Psoas muscle (tissue), 8 donors: ENCODE data around the gene OR52L1. TPM values are rescaled to one million over a fixed set of nuclear protein-coding genes. Genes with fewer than 3 reads are reported as not detected.

Experiments
- ATAC-seq, 4 donors: fragments of 200-7000 bp; cut with Tn5 transposase; one replicate each; pipeline ENCODE4 v1.9.1; 2020; ENCODE audit warnings: moderate library complexity in 3 of 4, mild to moderate bottlenecking in 2 of 4
- DNase-seq, 2 donors: peaks; one replicate each; pipeline ENCODE4 v3.0.0-alpha.2; 2020
- H3K27ac ChIP-seq: fragments of 200-600 bp; one replicate; pipeline ENCODE4 v1.8.0; 2022
- H3K27me3 ChIP-seq, 3 donors: fragments of 200-600 bp in 1 of 3; one replicate each; pipeline versions ENCODE4 v1.6.1 to v1.8.0; 2013 to 2022; ENCODE audit warnings: low read length in 2 of 3, mild to moderate bottlenecking in 2 of 3, moderate library complexity in 1 of 3; ENCODE audit not compliant: insufficient read depth in 3 of 3
- H3K36me3 ChIP-seq, 2 donors: fragments of 200-600 bp in 1 of 2; one replicate each; pipeline versions ENCODE4 v1.6.1 to v1.8.0; 2013 to 2022; ENCODE audit warnings: low read depth in 1 of 2, mild to moderate bottlenecking in 1 of 2, moderate library complexity in 1 of 2; ENCODE audit not compliant: insufficient read depth in 1 of 2
- H3K4me1 ChIP-seq: fragments of 200-600 bp; one replicate; pipeline ENCODE4 v1.8.0; 2022
- H3K4me3 ChIP-seq: fragments of 200-600 bp; one replicate; pipeline ENCODE4 v1.8.0; 2022; ENCODE audit warnings: mild to moderate bottlenecking
- H3K9me3 ChIP-seq: fragments of 200-600 bp; one replicate; pipeline ENCODE4 v1.8.0; 2022
- CTCF ChIP-seq: fragments of 200-600 bp; IDR thresholded peaks from one replicate; pipeline ENCODE4 v1.8.0; 2022; ENCODE audit warnings: antibody characterized with exemption
- WGBS, 3 donors: extraction: QIAGEN DNeasy Blood & Tissue Kit; methylation state at CpG; one replicate each; pipeline versions ENCODE4 v1.1.6 to v1.1.7; 2013; 5-methylcytosine and 5-hydroxymethylcytosine counted together
- intact Hi-C, 2 donors: fragments of 100-400 bp; cut with DNase I; formaldehyde crosslinking; loops; one replicate each; pipeline versions ENCODE4 v1.11.0 to v1.14.2; 2022
- polyA plus RNA-seq, 3 donors: library from polyadenylated mRNA; stranded (reverse); fragments of 200-250 nt; gene quantifications; one replicate each; pipeline ENCODE4 v1.2.3, GENCODE V29; 2013
- total RNA-seq, 4 donors: library from RNA; stranded (reverse); fragmentation: NEBNext Ultra II Directional in 2 of 4; extraction: Animal tissue kit (Norgen Biotek cat#: 25700) in 2 of 4; gene quantifications; one replicate each; pipeline versions ENCODE4 v1.2.1 to v1.2.4, GENCODE V29; 2021 to 2023
- donor health status: healthy with polysubstance abuse.
- donor health status: DM: no; HTN: no; CAD: no; lungs with moderate emphysema.
- donor health status: Bipolar disorder and iron deficiency.
- donor health status: healthy.
- donor health status: DM: yes; HTN: yes; CAD: no.
- donor health status: DM: no; HTN: no; CAD: no.
- donor health status: DM: no; HTN: no; CAD: no.
- donor health status: DM: yes; HTN: yes; CAD: no.

Gene OR52L1
- total and polyA plus RNA-seq, 7 donors = not detected

DNA sequence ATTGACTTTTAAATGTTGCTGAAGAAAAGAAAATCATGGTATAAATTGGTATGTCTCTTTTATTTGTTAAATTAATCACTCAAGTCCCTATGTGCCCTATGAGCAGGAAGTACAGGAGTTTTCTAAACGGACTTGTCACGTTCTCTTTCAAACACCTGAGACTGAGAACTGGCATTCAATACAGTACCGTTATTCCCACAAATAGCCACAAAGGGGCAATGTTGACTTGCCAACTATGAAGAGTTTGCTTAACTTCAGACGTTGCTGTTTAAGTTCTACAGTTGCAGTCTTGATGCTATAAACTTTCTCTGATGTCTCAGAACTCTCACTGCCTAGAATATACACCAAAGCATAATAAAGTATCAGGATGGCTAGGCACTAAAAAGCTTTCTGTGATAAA lies 36.2 kb upstream of the OR52L1 start:
- Histone ChIP-seq H3K27ac (no peak overlapping the region), H3K27me3 (no peaks in the 10 kb centered on the region), H3K4me3 (no peak overlapping the region), H3K36me3 (no peaks in the 10 kb centered on the region), H3K9me3 (no peaks in the 10 kb centered on the region), H3K4me1 (no peaks in the 10 kb centered on the region)
- peak; percentile 46 for TF ChIP-seq CTCF
- intact Hi-C loops = loop anchor here (5.0 kb wide), 1 partner anchor 329 kb away; no protein-coding TSS in a partner anchor
- DNase-seq (no peak), ATAC-seq (peak in 2 of 4 donors; percentile 39 to 56)
- 1 to 5% (median 5%) methylated on average over 4 of the region's 4 CpGs for WGBS, 3 donors

DNA sequence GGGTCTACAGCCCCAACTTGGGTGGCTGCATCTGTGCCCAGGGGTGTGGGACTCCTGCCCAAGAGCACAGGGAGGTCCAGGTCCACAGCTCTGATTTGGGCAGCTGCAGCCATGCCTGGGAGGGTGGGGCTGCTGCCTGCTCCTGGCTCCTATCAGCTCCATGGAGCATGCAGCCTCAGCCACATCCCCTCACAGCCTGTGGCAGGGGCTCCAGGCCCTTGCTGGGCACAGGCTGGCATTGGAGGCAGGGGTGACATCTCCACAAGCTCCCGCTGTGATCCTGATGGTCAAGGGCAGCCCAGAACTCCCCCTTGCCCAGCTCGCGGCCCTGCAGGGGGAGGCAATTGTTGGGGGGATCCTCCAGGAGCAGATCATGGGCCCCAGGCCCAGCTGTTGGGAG lies 26.3 kb upstream of the OR52L1 start:
- Histone ChIP-seq H3K4me3 (no peak overlapping the region), H3K4me1 (no peaks in the 10 kb centered on the region), H3K27me3 (no peaks in the 10 kb centered on the region), H3K9me3 (peaks cover 8% of the 10 kb centered on the region), H3K36me3 (no peaks in the 10 kb centered on the region), H3K27ac (no peak overlapping the region)
- no peak for TF ChIP-seq CTCF
- no peak for ATAC-seq
- WGBS, 3 donors = 68 to 92% (median 81%) methylated on average over 3 of the region's 3 CpGs
- DNase-seq = no peak
- intact Hi-C loops = no loop called here

DNA sequence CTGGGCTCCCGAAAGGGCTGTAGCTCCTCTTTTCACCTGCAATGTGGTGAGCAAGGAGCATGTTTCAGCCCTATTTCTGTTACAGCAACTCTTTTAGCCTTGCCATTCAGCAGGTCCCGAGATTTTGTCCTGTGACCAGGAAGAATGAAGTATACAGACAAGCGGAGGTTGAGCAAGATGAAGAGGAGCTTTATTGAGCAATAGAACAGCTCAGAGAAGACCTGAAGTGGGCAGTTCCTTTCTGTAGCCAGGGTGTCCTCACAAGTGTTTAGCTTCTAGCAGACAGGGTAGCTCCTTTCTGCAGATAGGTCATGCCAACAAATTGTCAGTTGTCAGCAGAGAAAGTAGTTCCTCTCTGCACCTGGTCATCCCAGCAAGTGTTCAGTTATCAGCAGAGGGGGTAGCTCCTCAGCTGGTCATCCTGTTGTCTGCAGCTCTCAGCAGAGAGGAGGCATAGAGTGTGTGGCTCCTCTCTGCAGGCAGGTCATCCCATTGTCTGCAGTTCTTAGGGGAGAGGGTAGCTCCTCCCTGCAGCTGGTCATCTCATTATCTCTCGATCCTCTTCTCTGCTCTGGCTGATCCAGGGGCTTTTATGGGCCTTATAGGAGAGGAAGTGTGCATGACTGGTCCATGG lies 25.4 kb upstream of the OR52L1 start:
- no peak for DNase-seq
- Histone ChIP-seq H3K36me3 (no peaks in the 10 kb centered on the region), H3K4me3 (no peak overlapping the region), H3K9me3 (peaks cover 4% of the 10 kb centered on the region), H3K27ac (no peak overlapping the region), H3K27me3 (no peaks in the 10 kb centered on the region), H3K4me1 (no peaks in the 10 kb centered on the region)
- ATAC-seq = no peak
- no peak for TF ChIP-seq CTCF
- WGBS, 3 donors = 70 to 78% (median 73%) methylated on average over 4 of the region's 4 CpGs
- intact Hi-C loops = no loop called here

- H3K4me3 ChIP-seq = no peak within 1 kb of the TSS
- no peak within 1 kb of the TSS for H3K27ac ChIP-seq
- intact Hi-C loops = no loop called here
- no peaks in the 10 kb centered on the region for H3K9me3 ChIP-seq
- no peaks in the 10 kb centered on the region for H3K36me3 ChIP-seq
- ATAC-seq (no peak), DNase-seq (no peak)
- TF ChIP-seq CTCF = no peak
- no peaks in the 10 kb centered on the region for H3K27me3 ChIP-seq
- no peaks in the 10 kb centered on the region for H3K4me1 ChIP-seq
Measured at GRCh38 chr11:6006846-6007245, 20.1 kb upstream of the OR52L1 start, which contains the start of gene OR56A4. TSS of gene OR56A4 (minus strand) at chr11:6006946. CDS start at chr11:6002992, 3,954 bp downstream.

DNA sequence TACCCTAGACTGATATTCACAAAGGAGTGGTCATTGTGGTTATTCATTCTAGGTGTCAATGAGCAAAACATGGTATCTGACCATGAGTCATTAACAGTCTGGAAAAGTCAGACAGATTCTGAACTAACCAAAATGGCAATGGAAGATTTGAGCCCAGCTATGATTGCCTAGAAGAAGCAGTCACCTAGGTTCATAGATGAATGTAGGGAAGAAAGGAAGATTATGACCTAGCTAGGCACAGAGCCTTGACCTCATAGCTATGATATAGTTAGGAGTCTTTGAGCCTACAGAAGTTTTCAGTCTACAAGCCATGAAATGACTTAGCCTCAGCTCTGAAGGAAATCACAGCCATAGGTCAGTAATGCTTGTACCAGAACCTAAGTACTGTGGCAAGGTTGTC lies 19.6 kb upstream of the OR52L1 start:
- no peak for ATAC-seq
- Histone ChIP-seq H3K4me1 (no peaks in the 10 kb centered on the region), H3K27me3 (no peaks in the 10 kb centered on the region), H3K36me3 (no peaks in the 10 kb centered on the region), H3K27ac (no peak overlapping the region), H3K9me3 (no peaks in the 10 kb centered on the region), H3K4me3 (no peak overlapping the region)
- DNase-seq = no peak
- intact Hi-C loops = no loop called here
- TF ChIP-seq CTCF = no peak
